Measurements from ENCODE around the gene CYTH4. TPM values are rescaled to one million over a fixed set of nuclear protein-coding genes. Genes with fewer than 3 reads are reported as not detected.
"Not testable (repeated sequence)": the region's sequence is repeated elsewhere in the genome, so short reads cannot be mapped to it uniquely, and the experiment has no call there.

Gene CYTH4, protein sequence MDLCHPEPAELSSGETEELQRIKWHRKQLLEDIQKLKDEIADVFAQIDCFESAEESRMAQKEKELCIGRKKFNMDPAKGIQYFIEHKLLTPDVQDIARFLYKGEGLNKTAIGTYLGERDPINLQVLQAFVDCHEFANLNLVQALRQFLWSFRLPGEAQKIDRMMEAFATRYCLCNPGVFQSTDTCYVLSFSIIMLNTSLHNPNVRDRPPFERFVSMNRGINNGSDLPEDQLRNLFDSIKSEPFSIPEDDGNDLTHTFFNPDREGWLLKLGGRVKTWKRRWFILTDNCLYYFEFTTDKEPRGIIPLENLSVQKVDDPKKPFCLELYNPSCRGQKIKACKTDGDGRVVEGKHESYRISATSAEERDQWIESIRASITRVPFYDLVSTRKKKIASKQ
- total RNA-seq (2014; rRNA removed; shearing (Covaris generic)): not detected in 2 replicates
- not detected in 2 replicates for polyA plus RNA-seq (2016; fragmentation: Nextera tagmentation; extraction: Ambion mirVana)
- long read RNA-seq: 0 reads

DNA sequence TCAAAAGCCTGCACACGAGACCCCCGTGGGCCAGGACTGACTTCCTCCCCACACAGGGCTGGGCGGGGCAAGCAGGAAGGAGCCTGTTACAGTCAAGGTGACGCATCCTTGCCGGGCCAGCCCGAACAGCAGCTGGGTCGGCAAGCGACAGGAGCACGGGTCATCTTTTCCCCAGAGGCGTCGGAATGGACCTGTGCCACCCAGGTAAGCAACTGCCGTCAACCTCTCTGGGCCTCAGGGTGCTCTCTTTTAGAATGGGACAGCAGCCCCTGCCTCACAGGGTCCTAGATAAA is at the start of gene CYTH4:
Gene CYTH4, plus strand, starts transcription at position 124 of the 293 bp plus-strand sequence. Its CDS starts 62 bp downstream, at position 186.
- Mint-ChIP-seq H3K27ac (no peak within 1 kb of the TSS), H3K27me3 (ENCODE audit: insufficient read depth, low read depth, poor library complexity) (peaks cover 4% of the 10 kb centered on the region), H3K4me1 (peaks cover 20% of the 10 kb centered on the region), H3K9me3 (no peaks in the 10 kb centered on the region; the same call in 2 of the 3 replicates), H3K4me3 (no peak within 1 kb of the TSS), H3K36me3 (ENCODE audit: low read depth) (no peaks in the 10 kb centered on the region)
- DNase-seq (ENCODE audit: low spot score): no peak
- TF ChIP-seq, protein P1, sequence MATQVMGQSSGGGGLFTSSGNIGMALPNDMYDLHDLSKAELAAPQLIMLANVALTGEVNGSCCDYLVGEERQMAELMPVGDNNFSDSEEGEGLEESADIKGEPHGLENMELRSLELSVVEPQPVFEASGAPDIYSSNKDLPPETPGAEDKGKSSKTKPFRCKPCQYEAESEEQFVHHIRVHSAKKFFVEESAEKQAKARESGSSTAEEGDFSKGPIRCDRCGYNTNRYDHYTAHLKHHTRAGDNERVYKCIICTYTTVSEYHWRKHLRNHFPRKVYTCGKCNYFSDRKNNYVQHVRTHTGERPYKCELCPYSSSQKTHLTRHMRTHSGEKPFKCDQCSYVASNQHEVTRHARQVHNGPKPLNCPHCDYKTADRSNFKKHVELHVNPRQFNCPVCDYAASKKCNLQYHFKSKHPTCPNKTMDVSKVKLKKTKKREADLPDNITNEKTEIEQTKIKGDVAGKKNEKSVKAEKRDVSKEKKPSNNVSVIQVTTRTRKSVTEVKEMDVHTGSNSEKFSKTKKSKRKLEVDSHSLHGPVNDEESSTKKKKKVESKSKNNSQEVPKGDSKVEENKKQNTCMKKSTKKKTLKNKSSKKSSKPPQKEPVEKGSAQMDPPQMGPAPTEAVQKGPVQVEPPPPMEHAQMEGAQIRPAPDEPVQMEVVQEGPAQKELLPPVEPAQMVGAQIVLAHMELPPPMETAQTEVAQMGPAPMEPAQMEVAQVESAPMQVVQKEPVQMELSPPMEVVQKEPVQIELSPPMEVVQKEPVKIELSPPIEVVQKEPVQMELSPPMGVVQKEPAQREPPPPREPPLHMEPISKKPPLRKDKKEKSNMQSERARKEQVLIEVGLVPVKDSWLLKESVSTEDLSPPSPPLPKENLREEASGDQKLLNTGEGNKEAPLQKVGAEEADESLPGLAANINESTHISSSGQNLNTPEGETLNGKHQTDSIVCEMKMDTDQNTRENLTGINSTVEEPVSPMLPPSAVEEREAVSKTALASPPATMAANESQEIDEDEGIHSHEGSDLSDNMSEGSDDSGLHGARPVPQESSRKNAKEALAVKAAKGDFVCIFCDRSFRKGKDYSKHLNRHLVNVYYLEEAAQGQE (IDR thresholded peaks at IDR 0.05; ENCODE audit: unreplicated experiment): no peak
- TF ChIP-seq EZH2phosphoT487 (IDR thresholded peaks at IDR 0.05; ENCODE audit: unreplicated experiment) (no peak), STAT1 (IDR thresholded peaks at IDR 0.05; ENCODE audit: unreplicated experiment) (no peak)
- no peaks in the 10 kb centered on the region for H3F3A ChIP-seq (replicated peaks; ENCODE audit: low read depth)
- no peaks in the 10 kb centered on the region for H3K36me3 ChIP-seq (ENCODE audit: insufficient read depth)
- no peak within 1 kb of the TSS for H3K4me3 ChIP-seq
- H3K79me2 ChIP-seq (replicated peaks; ENCODE audit: insufficient read depth): no peaks in the 10 kb centered on the region
- ATAC-seq: no peak
- no peak within 1 kb of the TSS for H3K4me2 ChIP-seq
- no peak within 1 kb of the TSS for H3K27ac ChIP-seq (ENCODE audit: low read depth)
- no peak within 1 kb of the TSS for H2AFZ ChIP-seq
- H4K20me1 ChIP-seq (replicated peaks; ENCODE audit: insufficient read depth): no peaks in the 10 kb centered on the region
- H3K27me3 ChIP-seq (ENCODE audit: insufficient read depth): no peaks in the 10 kb centered on the region
- H3K4me1 ChIP-seq (ENCODE audit: insufficient read depth): peaks cover 15% of the 10 kb centered on the region; the same call in 1 of the 2 replicates
- H3K9me2 ChIP-seq (ENCODE audit: insufficient read depth): no peaks in the 10 kb centered on the region

DNA sequence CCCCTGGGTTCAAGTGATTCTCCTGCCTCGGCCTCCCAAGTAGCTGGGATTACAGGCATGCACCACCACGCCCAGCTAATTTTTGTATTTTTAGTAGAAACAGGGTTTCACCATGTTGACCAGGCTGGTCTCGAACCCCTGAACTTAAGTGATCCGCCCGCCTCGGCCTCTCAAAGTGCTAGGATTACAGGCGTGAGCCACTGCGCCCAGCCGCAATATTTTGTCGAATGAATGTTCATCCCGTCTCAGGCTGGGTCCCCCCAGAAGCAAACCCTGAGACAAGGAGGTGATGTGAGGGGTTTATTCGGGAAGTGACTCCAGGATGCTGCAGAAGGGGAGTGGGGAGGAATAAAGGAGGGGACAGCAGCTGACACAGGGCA is 48.9 kb upstream of the CYTH4 start:
- not testable (repeated sequence) for H3K4me3 Mint-ChIP-seq; H3K36me3 ChIP-seq (ENCODE audit: insufficient read depth); H3K4me3 ChIP-seq; H3K27ac Mint-ChIP-seq; H3K79me2 ChIP-seq (replicated peaks; ENCODE audit: insufficient read depth); H3K36me3 Mint-ChIP-seq (ENCODE audit: low read depth); H3K9me3 Mint-ChIP-seq; H3K27me3 ChIP-seq (ENCODE audit: insufficient read depth); DNase-seq (ENCODE audit: low spot score); ATAC-seq; H3F3A ChIP-seq (replicated peaks; ENCODE audit: low read depth); H3K27ac ChIP-seq (ENCODE audit: low read depth); H3K4me1 Mint-ChIP-seq; H3K4me1 ChIP-seq (ENCODE audit: insufficient read depth); H3K9me2 ChIP-seq (ENCODE audit: insufficient read depth); H3K4me2 ChIP-seq; H4K20me1 ChIP-seq (replicated peaks; ENCODE audit: insufficient read depth); H2AFZ ChIP-seq
- H3K27me3 Mint-ChIP-seq (ENCODE audit: insufficient read depth, low read depth, poor library complexity): peaks cover 17% of the 10 kb centered on the region

DNA sequence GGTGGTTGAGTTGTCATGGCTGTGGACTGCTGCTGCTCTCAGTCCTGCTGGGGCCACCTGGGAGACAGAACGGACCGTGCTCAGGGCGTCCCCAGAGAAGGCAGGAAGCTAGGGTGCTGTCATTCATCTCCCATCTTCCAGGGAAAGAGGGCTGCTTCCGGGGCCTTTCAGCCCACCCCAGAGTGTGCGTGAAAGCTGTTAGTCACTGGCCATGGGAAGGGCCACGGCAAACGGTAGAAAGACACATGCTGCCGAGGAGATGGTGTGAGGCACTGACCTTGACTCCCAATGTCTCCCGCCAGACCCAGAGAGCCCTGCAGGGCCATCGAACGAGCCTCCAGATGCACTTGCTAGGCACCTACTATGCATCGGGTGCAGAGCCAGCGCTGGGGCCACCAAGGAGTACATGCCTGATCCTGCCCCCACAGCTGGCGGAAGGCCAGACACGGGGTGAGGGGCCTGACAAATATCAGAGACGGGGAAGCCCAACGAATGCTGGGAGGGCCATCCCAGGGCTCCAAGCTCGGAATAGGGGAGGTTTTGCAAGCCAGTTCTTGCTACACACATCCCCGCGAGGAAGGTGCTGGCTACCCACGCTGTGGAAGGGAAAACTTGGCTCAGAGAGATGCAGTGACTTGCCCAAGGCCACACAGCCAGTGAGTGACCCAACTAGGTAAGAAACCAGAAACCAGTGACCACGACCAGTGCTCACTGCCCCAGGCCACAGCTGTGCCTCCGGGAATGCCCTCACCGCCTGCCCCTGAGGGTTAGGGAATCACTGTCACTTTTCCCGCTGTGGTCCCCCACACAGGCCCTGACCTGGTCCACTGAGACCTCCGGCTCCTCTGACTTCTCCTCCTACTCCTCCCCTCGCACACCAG is 48.3 kb upstream of the CYTH4 start:
- no peaks in the 10 kb centered on the region for H3F3A ChIP-seq (replicated peaks; ENCODE audit: low read depth)
- no peak overlapping the region for H2AFZ ChIP-seq
- H3K4me1 ChIP-seq (ENCODE audit: insufficient read depth): no peaks in the 10 kb centered on the region
- Mint-ChIP-seq H3K27ac (no peak overlapping the region; the same call in 1 of the 2 replicates), H3K4me1 (peaks cover 12% of the 10 kb centered on the region), H3K27me3 (ENCODE audit: insufficient read depth, low read depth, poor library complexity) (peaks cover 18% of the 10 kb centered on the region), H3K36me3 (ENCODE audit: low read depth) (no peaks in the 10 kb centered on the region), H3K4me3 (no peak overlapping the region), H3K9me3 (no peaks in the 10 kb centered on the region)
- DNase-seq (ENCODE audit: low spot score) (no peak), ATAC-seq (no peak)
- no peak overlapping the region for H3K27ac ChIP-seq (ENCODE audit: low read depth)
- no peaks in the 10 kb centered on the region for H3K79me2 ChIP-seq (replicated peaks; ENCODE audit: insufficient read depth)
- H3K4me3 ChIP-seq: no peak overlapping the region
- H3K4me2 ChIP-seq: no peak overlapping the region
- no peaks in the 10 kb centered on the region for H3K27me3 ChIP-seq (ENCODE audit: insufficient read depth)
- H3K9me2 ChIP-seq (ENCODE audit: insufficient read depth): no peaks in the 10 kb centered on the region
- TF ChIP-seq JUNB (IDR thresholded peaks at IDR 0.05; ENCODE audit: unreplicated experiment): no peak
- TF ChIP-seq, protein P2, sequence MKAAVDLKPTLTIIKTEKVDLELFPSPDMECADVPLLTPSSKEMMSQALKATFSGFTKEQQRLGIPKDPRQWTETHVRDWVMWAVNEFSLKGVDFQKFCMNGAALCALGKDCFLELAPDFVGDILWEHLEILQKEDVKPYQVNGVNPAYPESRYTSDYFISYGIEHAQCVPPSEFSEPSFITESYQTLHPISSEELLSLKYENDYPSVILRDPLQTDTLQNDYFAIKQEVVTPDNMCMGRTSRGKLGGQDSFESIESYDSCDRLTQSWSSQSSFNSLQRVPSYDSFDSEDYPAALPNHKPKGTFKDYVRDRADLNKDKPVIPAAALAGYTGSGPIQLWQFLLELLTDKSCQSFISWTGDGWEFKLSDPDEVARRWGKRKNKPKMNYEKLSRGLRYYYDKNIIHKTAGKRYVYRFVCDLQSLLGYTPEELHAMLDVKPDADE (IDR thresholded peaks at IDR 0.05): no peak
- TF ChIP-seq ZNF114 (CRISPR knock-in tag; IDR thresholded peaks at IDR 0.05): no peak
- no peak for TF ChIP-seq STAT1 (IDR thresholded peaks at IDR 0.05; ENCODE audit: unreplicated experiment)
- no peak for TF ChIP-seq EZH2 (IDR thresholded peaks at IDR 0.05; ENCODE audit: low read depth, unreplicated experiment)
- no peak for TF ChIP-seq CREB1 (CRISPR knock-in tag; IDR thresholded peaks at IDR 0.05; ENCODE audit: low read depth)
- no peak for TF ChIP-seq POLR2AphosphoS5 (IDR thresholded peaks at IDR 0.05; ENCODE audit: low read depth)
- no peak for TF ChIP-seq NANOG (IDR thresholded peaks at IDR 0.05; ENCODE audit: borderline replicate concordance)
- no peaks in the 10 kb centered on the region for H4K20me1 ChIP-seq (replicated peaks; ENCODE audit: insufficient read depth)
- H3K36me3 ChIP-seq (ENCODE audit: insufficient read depth): no peaks in the 10 kb centered on the region

Data from GM23338 (cell line).